SK-N-SH (cell line): ENCODE results near the gene NPTX2. TPM values are rescaled to one million over a fixed set of nuclear protein-coding genes. Genes with fewer than 3 reads are reported as not detected.

Experiments
- CTCF ChIA-PET: fragments of 300-600, 350-600 bp; formaldehyde crosslinking; extraction: SDS; loops from one replicate; lab custom pipeline; 2021; lab: Yijun Ruan, JAX
- POLR2A ChIA-PET: fragments of 350-600 bp; sonication (Branson Sonifier 250); formaldehyde crosslinking; extraction: SDS; loops from one replicate; lab custom pipeline; 2020; ENCODE audit warnings: antibody characterized with exemption, inconsistent platforms; lab: Yijun Ruan, JAX
- DNase-seq: peaks from one replicate; pipeline ENCODE4 v3.0.0; 2012
- H2AFZ ChIP-seq: fragments of 200-600 bp; sonication (generic); 2 replicates; pipeline ENCODE4 v1.8.1; 2016; ENCODE audit warnings: antibody characterized with exemption, mild to moderate bottlenecking, low read depth
- H3F3A ChIP-seq: fragments of 200-600 bp; sonication (generic); replicated peaks from 2 replicates; pipeline ENCODE3; 2016; ENCODE audit warnings: antibody characterized with exemption, mild to moderate bottlenecking; ENCODE audit not compliant: insufficient read depth
- H3K27ac ChIP-seq, 2 experiments: fragments of 200-500 bp in 1 of 2; fragments of 200-600 bp in 1 of 2; sonication (Bioruptor generic) in 1 of 2; sonication (generic), shearing (Covaris generic) in 1 of 2; 2 replicates each; pipeline versions ENCODE4 v1.5.1 to v1.6.1; 2014 to 2016; ENCODE audit warnings: low read depth in 2 of 2, inconsistent platforms in 1 of 2, low read length in 1 of 2, mild to moderate bottlenecking in 1 of 2, mixed read lengths in 1 of 2
- H3K27me3 ChIP-seq: fragments of 200-600 bp; sonication (generic), shearing (Covaris generic); 2 replicates; pipeline ENCODE4 v1.6.1; 2016; ENCODE audit warnings: mixed run types; ENCODE audit not compliant: insufficient read depth
- H3K36me3 ChIP-seq, 2 experiments: fragments of 200-500 bp in 1 of 2; fragments of 200-600 bp in 1 of 2; sonication (Bioruptor generic) in 1 of 2; sonication (generic) in 1 of 2; replicated peaks in 1 of 2; 2 replicates each; pipeline versions ENCODE3 to v1.5.1; 2014 to 2016; ENCODE audit warnings: low read length in 1 of 2, mild to moderate bottlenecking in 1 of 2; ENCODE audit not compliant: insufficient read depth in 2 of 2, control insufficient read depth in 1 of 2
- H3K4me1 ChIP-seq, 2 experiments: fragments of 200-500 bp in 1 of 2; fragments of 200-600 bp in 1 of 2; sonication (Bioruptor generic) in 1 of 2; sonication (generic), shearing (Covaris generic) in 1 of 2; 2 replicates each; pipeline versions ENCODE4 v1.5.1 to v1.6.1; 2014 to 2016; ENCODE audit warnings: low read depth in 1 of 2, low read length in 1 of 2, mixed run types in 1 of 2; ENCODE audit not compliant: insufficient read depth in 2 of 2, control insufficient read depth in 1 of 2
- H3K4me2 ChIP-seq: fragments of 200-600 bp; sonication (generic), shearing (Covaris generic); 2 replicates; pipeline ENCODE4 v1.6.1; 2017; ENCODE audit warnings: mixed run types
- H3K4me3 ChIP-seq, 2 experiments: fragments of 200-500 bp in 1 of 2; fragments of 200-600 bp in 1 of 2; sonication (Bioruptor generic) in 1 of 2; sonication (generic), shearing (Covaris generic) in 1 of 2; 2 replicates each; pipeline versions ENCODE4 v1.5.1 to v1.8.1; 2014 to 2016; ENCODE audit warnings: low read depth in 2 of 2, inconsistent platforms in 1 of 2, low read length in 1 of 2, mild to moderate bottlenecking in 1 of 2, mixed read lengths in 1 of 2, moderate library complexity in 1 of 2
- H3K79me2 ChIP-seq: fragments of 200-600 bp; sonication (generic); 2 replicates; pipeline ENCODE4 v1.8.1; 2017; ENCODE audit warnings: mild to moderate bottlenecking; ENCODE audit not compliant: insufficient read depth
- H3K9ac ChIP-seq: fragments of 200-600 bp; sonication (generic); 2 replicates; pipeline ENCODE4 v1.6.1; 2017; ENCODE audit warnings: mixed run types
- H3K9me2 ChIP-seq: fragments of 200-600 bp; sonication (generic); 2 replicates; pipeline ENCODE4 v1.6.1; 2017; ENCODE audit warnings: mixed run types
- H3K9me3 ChIP-seq: fragments of 200-600 bp; sonication (generic); 2 replicates; pipeline ENCODE4 v1.6.1; 2017; ENCODE audit warnings: mixed run types, mild to moderate bottlenecking, moderate library complexity
- H4K20me1 ChIP-seq: fragments of 200-600 bp; sonication (generic); 2 replicates; pipeline ENCODE4 v1.6.1; 2017; ENCODE audit warnings: mild to moderate bottlenecking, mixed run types; ENCODE audit not compliant: insufficient read depth
- CHD2 ChIP-seq: fragments of 150-350 bp; IDR thresholded peaks from 2 replicates; pipeline ENCODE4 v1.6.1; 2018; ENCODE audit warnings: low read length; ENCODE audit not compliant: partially characterized antibody
- ELF1 ChIP-seq: IDR thresholded peaks from 2 replicates; pipeline ENCODE4 v1.4.0; 2012
- EP300 ChIP-seq, 2 experiments: IDR thresholded peaks; 2 replicates each; pipeline versions ENCODE4 v1.4.0 to v1.6.1; 2012; ENCODE audit warnings: borderline replicate concordance in 1 of 2, low read depth in 1 of 2, low read length in 1 of 2
- FOSL2 ChIP-seq: IDR thresholded peaks from 2 replicates; pipeline ENCODE4 v1.4.0; 2012; ENCODE audit warnings: low read depth, mild to moderate bottlenecking, moderate library complexity, borderline replicate concordance
- FOXJ3 ChIP-seq: sonication (generic); formaldehyde crosslinking; IDR thresholded peaks from 2 replicates; pipeline ENCODE4 v1.5.1; 2020; ENCODE audit warnings: mild to moderate bottlenecking, missing genetic modification reagents
- FOXM1 ChIP-seq: IDR thresholded peaks from 2 replicates; pipeline ENCODE4 v1.4.0; 2012; ENCODE audit warnings: low read depth, mild to moderate bottlenecking
- IRF3 ChIP-seq: fragments of 150-350 bp; IDR thresholded peaks from 2 replicates; pipeline ENCODE4 v1.6.1; 2016; ENCODE audit warnings: mild to moderate bottlenecking, low read depth, low read length
- MXI1 ChIP-seq: IDR thresholded peaks from 2 replicates; pipeline ENCODE4 v1.6.1; 2012; ENCODE audit warnings: mild to moderate bottlenecking, low read depth, low read length, improper control_type of control experiment
- NFIC ChIP-seq: IDR thresholded peaks from 2 replicates; pipeline ENCODE4 v1.4.0; 2012; ENCODE audit warnings: borderline replicate concordance
- PBX3 ChIP-seq: IDR thresholded peaks from 2 replicates; pipeline ENCODE4; 2012
- RCOR1 ChIP-seq: fragments of 150-350 bp; IDR thresholded peaks from 2 replicates; pipeline ENCODE4 v1.6.1; 2017; ENCODE audit warnings: antibody characterized with exemption, low read length
- REST ChIP-seq: IDR thresholded peaks from 2 replicates; pipeline ENCODE4 v1.6.1; 2012; ENCODE audit warnings: mild to moderate bottlenecking, low read depth, low read length, moderate library complexity
- RXRA ChIP-seq: IDR thresholded peaks from 2 replicates; pipeline ENCODE4 v1.4.0; 2012; ENCODE audit warnings: low read depth, mild to moderate bottlenecking, borderline replicate concordance
- SIN3A ChIP-seq: IDR thresholded peaks from 2 replicates; pipeline ENCODE4 v1.6.1; 2012; ENCODE audit warnings: low read depth, mild to moderate bottlenecking, low read length, moderate library complexity, borderline replicate concordance
- TCF12 ChIP-seq: IDR thresholded peaks from 2 replicates; pipeline ENCODE4 v1.4.0; 2012
- TEAD4 ChIP-seq: IDR thresholded peaks from 2 replicates; pipeline ENCODE4 v1.4.0; 2012; ENCODE audit warnings: mild to moderate bottlenecking, borderline replicate concordance; ENCODE audit not compliant: insufficient read depth
- USF1 ChIP-seq: IDR thresholded peaks from 2 replicates; pipeline ENCODE4 v1.4.0; 2012; ENCODE audit warnings: low read depth, borderline replicate concordance
- YY1 ChIP-seq: IDR thresholded peaks from 2 replicates; pipeline ENCODE4 v1.4.0; 2012; ENCODE audit warnings: low read depth, mild to moderate bottlenecking
- WGBS: methylation state at CpG from one replicate; pipeline ENCODE4 v1.1.6; 2017; ENCODE audit warnings: low lambda C conversion rate; 5-methylcytosine and 5-hydroxymethylcytosine counted together
- polyA plus RNA-seq, 3 experiments: library from polyadenylated mRNA; depleted of rRNA; stranded (reverse); fragments of >200 nt; gene quantifications; 2 replicates each; pipeline ENCODE4 v1.2.3, GENCODE V29; 2012
- TF ChIP-seq, protein P1 (sequence below): fragments of 150-350 bp; IDR thresholded peaks from 2 replicates; pipeline ENCODE4 v1.6.1; 2017; ENCODE audit warnings: antibody characterized with exemption, low read length, low read depth, borderline replicate concordance

NPTX2 gene
- polyA plus RNA-seq, 1 of the 3 experiments (the other 2 are of a cell fraction) = 0.41 TPM

DNA sequence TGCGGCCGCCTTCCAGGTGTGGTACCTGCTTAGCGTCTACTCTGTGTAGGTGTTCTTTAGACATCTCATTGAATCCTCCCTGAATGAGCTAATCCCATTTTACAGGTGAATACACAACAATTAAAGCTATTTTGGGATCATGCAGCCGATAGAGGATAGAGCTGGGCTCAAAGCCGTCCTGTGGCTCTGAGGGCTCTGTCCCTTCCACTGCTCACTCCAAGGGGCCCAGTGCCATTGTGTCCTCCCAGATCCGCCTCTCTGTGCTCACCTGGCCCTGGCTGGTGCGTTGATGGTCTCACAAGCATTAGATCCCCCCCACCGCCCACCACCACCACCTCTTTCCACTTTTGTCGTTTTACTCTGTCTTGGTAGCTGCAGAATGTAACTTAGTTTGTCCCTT is 13.1 kb downstream of the NPTX2 start:
- DNase-seq = no peak
- H3K27me3 ChIP-seq = no peaks in the 10 kb centered on the region
- 32% methylated on average over 9 of the region's 9 CpGs for WGBS
- H3K9ac ChIP-seq = no peak overlapping the region
- no peaks in the 10 kb centered on the region for H3K4me1 ChIP-seq
- H3F3A ChIP-seq = no peaks in the 10 kb centered on the region
- H3K4me3 ChIP-seq = no peak overlapping the region
- POLR2A ChIA-PET = interaction anchor here (1.6 kb wide), 1 partner anchor 13 kb away, joined by 4 read pairs; the partner anchor contains the start of gene NPTX2
- no peak overlapping the region for H3K27ac ChIP-seq
- H3K36me3 ChIP-seq = no peaks in the 10 kb centered on the region
- no peaks in the 10 kb centered on the region for H4K20me1 ChIP-seq
- H3K79me2 ChIP-seq = no peaks in the 10 kb centered on the region
- CTCF ChIA-PET = interaction anchor here (1.3 to 3.0 kb wide), 2 partner anchors 12 to 116 kb away, joined by 7 to 16 read pairs; partner anchors contain the start of gene NPTX2
- H2AFZ ChIP-seq = no peak overlapping the region
- no peaks in the 10 kb centered on the region for H3K9me2 ChIP-seq
- TF ChIP-seq EP300 (IDR thresholded peaks at IDR 0.05; ENCODE audit: borderline replicate concordance in 1 of 2, low read depth in 1 of 2, low read length in 1 of 2) = no peak
- no peak for TF ChIP-seq PBX3
- TF ChIP-seq MXI1 = no peak
- TF ChIP-seq SIN3A = no peak
- TF ChIP-seq FOXJ3 (CRISPR knock-in tag) = no peak
- TF ChIP-seq NFIC = no peak
- TF ChIP-seq TCF12 = no peak
- TF ChIP-seq, all 33 proteins: peak for 0
- Histone ChIP-seq H3K9me3 (no peaks in the 10 kb centered on the region), H3K4me2 (no peak overlapping the region)

DNA sequence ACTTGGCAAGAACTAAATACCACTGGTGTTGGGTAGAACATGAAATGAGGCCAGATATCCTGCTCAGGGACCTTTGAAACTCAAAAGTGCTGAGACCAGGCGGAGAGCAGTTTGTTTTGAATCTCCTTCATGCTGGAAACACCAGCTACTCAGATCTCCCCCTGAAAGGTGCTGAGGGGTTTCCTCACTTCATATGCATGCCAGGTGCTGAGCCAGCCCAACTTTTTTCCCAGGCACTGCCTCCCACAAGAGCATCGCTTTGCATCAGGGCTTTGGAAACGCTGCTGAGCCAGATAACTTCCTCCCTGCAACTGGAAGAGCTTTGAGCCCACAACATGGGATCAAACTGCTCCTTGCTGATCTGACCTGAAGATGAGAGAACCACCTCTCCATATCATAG is 13.7 kb downstream of the NPTX2 start:
- Histone ChIP-seq H3K9me2 (no peaks in the 10 kb centered on the region), H3K9me3 (no peaks in the 10 kb centered on the region), H2AFZ (no peak overlapping the region), H4K20me1 (no peaks in the 10 kb centered on the region), H3K27ac (no peak overlapping the region), H3K27me3 (no peaks in the 10 kb centered on the region), H3K4me3 (no peak overlapping the region), H3F3A (no peaks in the 10 kb centered on the region), H3K36me3 (no peaks in the 10 kb centered on the region), H3K4me2 (no peak overlapping the region), H3K79me2 (no peaks in the 10 kb centered on the region), H3K9ac (no peak overlapping the region), H3K4me1 (no peaks in the 10 kb centered on the region)
- no peak for DNase-seq
- ChIA-PET CTCF (interaction anchor here (0.6 kb wide), 1 partner anchor 11 kb away, joined by 3 read pairs; no protein-coding TSS in a partner anchor), POLR2A (interaction anchor here (1.0 to 1.6 kb wide), 2 partner anchors 9 to 13 kb away, joined by 3 to 4 read pairs; partner anchors contain the start of gene NPTX2)
- 29% methylated on average over 3 of the region's 3 CpGs for WGBS
- no peak for TF ChIP-seq FOSL2
- no peak for TF ChIP-seq RXRA
- no peak for TF ChIP-seq CHD2
- TF ChIP-seq, protein P1, sequence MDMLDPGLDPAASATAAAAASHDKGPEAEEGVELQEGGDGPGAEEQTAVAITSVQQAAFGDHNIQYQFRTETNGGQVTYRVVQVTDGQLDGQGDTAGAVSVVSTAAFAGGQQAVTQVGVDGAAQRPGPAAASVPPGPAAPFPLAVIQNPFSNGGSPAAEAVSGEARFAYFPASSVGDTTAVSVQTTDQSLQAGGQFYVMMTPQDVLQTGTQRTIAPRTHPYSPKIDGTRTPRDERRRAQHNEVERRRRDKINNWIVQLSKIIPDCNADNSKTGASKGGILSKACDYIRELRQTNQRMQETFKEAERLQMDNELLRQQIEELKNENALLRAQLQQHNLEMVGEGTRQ = no peak
- TF ChIP-seq YY1 = no peak
- TF ChIP-seq NFIC = no peak
- TF ChIP-seq USF1 = no peak
- TF ChIP-seq RCOR1 = no peak
- TF ChIP-seq IRF3 = no peak
- TF ChIP-seq PBX3 = no peak
- no peak for TF ChIP-seq FOXM1
- TF ChIP-seq TEAD4 = no peak
- no peak for TF ChIP-seq ELF1
- TF ChIP-seq REST = no peak
